ACC112 (cell line): ENCODE data around the gene ACCSL.

Experiments used
- H2AFZ ChIP-seq: fragments of 200-600 bp; sonication (generic); one replicate; pipeline ENCODE4 v1.6.0; 2017; ENCODE audit warnings: antibody characterized with exemption, low read length; ENCODE audit not compliant: unreplicated experiment
- H3K27ac ChIP-seq: fragments of 200-600 bp; sonication (generic); 2 replicates; pipeline ENCODE4 v1.5.1; 2014; ENCODE audit warnings: low read depth, mild to moderate bottlenecking, antibody characterized with exemption, low read length, moderate library complexity
- H3K27me3 ChIP-seq: fragments of 200-600 bp; sonication (generic); 2 replicates; pipeline ENCODE4 v1.6.1; 2014; ENCODE audit warnings: mild to moderate bottlenecking, antibody characterized with exemption, low read length, moderate library complexity, mixed read lengths; ENCODE audit not compliant: insufficient read depth
- H3K36me3 ChIP-seq: fragments of 200-600 bp; sonication (generic); 2 replicates; pipeline ENCODE4 v1.6.1; 2016; ENCODE audit warnings: mild to moderate bottlenecking, antibody characterized with exemption, low read length, moderate library complexity, mixed read lengths; ENCODE audit not compliant: insufficient read depth
- H3K4me1 ChIP-seq: fragments of 200-600 bp; sonication (generic); one replicate; pipeline ENCODE4 v1.6.1; 2016; ENCODE audit warnings: low read length, mixed read lengths; ENCODE audit not compliant: insufficient read depth, unreplicated experiment, control insufficient read depth
- H3K4me3 ChIP-seq: fragments of 200-600 bp; sonication (generic); 2 replicates; pipeline ENCODE4 v1.5.1; 2014; ENCODE audit warnings: mild to moderate bottlenecking, low read depth, low read length
- H3K79me2 ChIP-seq: fragments of 200-600 bp; sonication (generic); one replicate; pipeline ENCODE4 v1.6.0; 2016; ENCODE audit warnings: low read length; ENCODE audit not compliant: control insufficient read depth, unreplicated experiment, insufficient read depth

Gene ACCSL

GRCh38 chr11:44008088-44008501, 39.7 kb upstream of the ACCSL start:
- Histone ChIP-seq H2AFZ (no peak overlapping the region), H3K36me3 (no peaks in the 10 kb centered on the region), H3K4me1 (peaks cover 17% of the 10 kb centered on the region), H3K79me2 (no peaks in the 10 kb centered on the region), H3K4me3 (no peak overlapping the region), H3K27ac (no peak overlapping the region), H3K27me3 (no peaks in the 10 kb centered on the region)

- Histone ChIP-seq H3K27ac (no peak overlapping the region), H3K27me3 (no peaks in the 10 kb centered on the region), H2AFZ (no peak overlapping the region), H3K4me3 (no peak overlapping the region), H3K79me2 (no peaks in the 10 kb centered on the region), H3K36me3 (no peaks in the 10 kb centered on the region), H3K4me1 (peaks cover 17% of the 10 kb centered on the region)
Measured at GRCh38 chr11:44008698-44009097, 39.1 kb upstream of the ACCSL start.

- no peaks in the 10 kb centered on the region for H3K79me2 ChIP-seq
- H3K27me3 ChIP-seq: no peaks in the 10 kb centered on the region
- H3K27ac ChIP-seq: no peak overlapping the region
- peaks cover 34% of the 10 kb centered on the region for H3K4me1 ChIP-seq
- no peaks in the 10 kb centered on the region for H3K36me3 ChIP-seq
- H3K4me3 ChIP-seq: no peak overlapping the region
- no peak overlapping the region for H2AFZ ChIP-seq
Measured at GRCh38 chr11:44010789-44011251, 37.0 kb upstream of the ACCSL start.

DNA sequence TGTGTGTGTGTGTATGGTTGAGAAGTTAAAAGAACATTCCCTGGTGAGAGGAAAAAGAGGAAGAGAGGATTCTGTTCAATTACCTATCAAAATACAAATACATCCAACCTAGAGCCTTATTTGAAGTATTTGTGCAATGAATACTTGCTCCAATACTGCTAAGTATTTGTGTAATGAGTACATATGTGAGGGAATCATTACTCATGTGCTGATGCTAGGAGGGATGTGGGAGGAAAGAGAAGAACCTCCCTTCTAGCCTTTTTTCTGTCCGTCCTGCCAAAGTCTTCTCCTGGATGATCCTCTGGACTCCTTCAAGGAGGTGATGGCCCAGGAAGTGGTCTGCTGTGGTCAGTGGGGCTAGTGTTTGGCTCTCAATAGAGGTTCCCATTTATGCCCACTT, 36.0 kb upstream of the ACCSL start:
- peak overlapping the region; percentile 48 for H3K27ac ChIP-seq
- H3K4me3 ChIP-seq: no peak overlapping the region
- no peaks in the 10 kb centered on the region for H3K27me3 ChIP-seq
- H3K36me3 ChIP-seq: no peaks in the 10 kb centered on the region
- no peaks in the 10 kb centered on the region for H3K79me2 ChIP-seq
- peaks cover 43% of the 10 kb centered on the region for H3K4me1 ChIP-seq
- H2AFZ ChIP-seq: no peak overlapping the region

- peaks cover 58% of the 10 kb centered on the region for H3K4me1 ChIP-seq
- H3K27me3 ChIP-seq: no peaks in the 10 kb centered on the region
- no peaks in the 10 kb centered on the region for H3K36me3 ChIP-seq
- H3K27ac ChIP-seq: no peak overlapping the region
- H3K79me2 ChIP-seq: no peaks in the 10 kb centered on the region
- no peak overlapping the region for H3K4me3 ChIP-seq
- no peak overlapping the region for H2AFZ ChIP-seq
Measured at GRCh38 chr11:44014968-44015623, 32.7 kb upstream of the ACCSL start.

GRCh38 chr11:44015624-44016007, 32.2 kb upstream of the ACCSL start:
- Histone ChIP-seq H3K27ac (peak overlapping the region; percentile 40; the same call in 1 of the 2 replicates), H3K4me1 (peaks cover 56% of the 10 kb centered on the region), H3K27me3 (no peaks in the 10 kb centered on the region), H3K4me3 (no peak overlapping the region), H3K79me2 (no peaks in the 10 kb centered on the region), H3K36me3 (no peaks in the 10 kb centered on the region), H2AFZ (no peak overlapping the region)

- peak overlapping the region; percentile 30; the same call in 1 of the 2 replicates for H3K4me3 ChIP-seq
- no peaks in the 10 kb centered on the region for H3K79me2 ChIP-seq
- no peak overlapping the region for H2AFZ ChIP-seq
- H3K27me3 ChIP-seq: no peaks in the 10 kb centered on the region
- peaks cover 51% of the 10 kb centered on the region for H3K4me1 ChIP-seq
- peak overlapping the region; percentile 40; the same call in 1 of the 2 replicates for H3K27ac ChIP-seq
- H3K36me3 ChIP-seq: no peaks in the 10 kb centered on the region
Measured at GRCh38 chr11:44016131-44016530, 31.6 kb upstream of the ACCSL start.

DNA sequence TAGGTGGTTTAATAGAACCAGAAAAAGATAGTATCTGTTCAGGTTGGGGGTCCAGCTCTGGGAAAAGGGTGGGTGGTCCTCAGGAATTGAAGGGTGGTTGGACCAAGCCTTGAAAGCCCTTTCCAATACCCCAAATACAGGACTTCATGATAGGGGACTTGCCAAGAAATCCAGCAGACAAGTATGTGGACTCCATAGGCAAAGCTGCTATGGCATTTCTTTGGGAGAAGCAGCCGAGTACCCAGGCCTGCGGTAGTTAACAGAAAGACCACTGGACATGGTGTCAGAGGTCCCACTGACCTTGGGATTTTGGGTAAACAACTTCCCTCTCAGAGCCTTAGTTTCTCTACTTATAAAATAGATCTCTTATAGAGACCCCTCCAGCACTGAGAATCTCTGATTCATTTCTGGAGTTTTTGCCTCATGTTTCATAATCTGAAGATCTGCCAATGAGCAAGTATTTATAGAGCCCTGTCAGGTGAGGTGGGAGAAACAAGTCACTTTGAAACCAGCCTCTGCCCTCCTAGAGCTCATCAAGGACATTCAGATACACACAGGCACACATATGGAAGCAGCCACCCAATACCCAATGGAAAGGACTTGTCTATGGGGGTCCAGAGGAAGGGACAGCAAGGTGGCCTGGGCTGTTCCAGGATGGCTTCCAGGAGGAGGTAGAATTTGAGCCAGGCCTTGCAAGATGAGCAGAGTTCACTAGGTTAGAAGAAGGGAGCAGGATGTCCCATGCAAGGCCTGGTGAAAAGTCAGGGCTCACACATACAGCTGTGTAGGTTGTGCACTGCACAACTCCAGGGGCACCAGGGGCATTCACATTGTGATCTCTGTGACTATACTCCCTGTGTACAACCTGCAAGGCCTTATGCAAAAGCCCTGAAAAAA, 31.0 kb upstream of the ACCSL start:
- peaks cover 44% of the 10 kb centered on the region for H3K4me1 ChIP-seq
- H3K27ac ChIP-seq: peak overlapping the region; percentile 22; the same call in 1 of the 2 replicates
- H3K79me2 ChIP-seq: no peaks in the 10 kb centered on the region
- no peaks in the 10 kb centered on the region for H3K36me3 ChIP-seq
- no peaks in the 10 kb centered on the region; the same call in 1 of the 2 replicates for H3K27me3 ChIP-seq
- H3K4me3 ChIP-seq: peak overlapping the region; percentile 30; the same call in 1 of the 2 replicates
- H2AFZ ChIP-seq: no peak overlapping the region

DNA sequence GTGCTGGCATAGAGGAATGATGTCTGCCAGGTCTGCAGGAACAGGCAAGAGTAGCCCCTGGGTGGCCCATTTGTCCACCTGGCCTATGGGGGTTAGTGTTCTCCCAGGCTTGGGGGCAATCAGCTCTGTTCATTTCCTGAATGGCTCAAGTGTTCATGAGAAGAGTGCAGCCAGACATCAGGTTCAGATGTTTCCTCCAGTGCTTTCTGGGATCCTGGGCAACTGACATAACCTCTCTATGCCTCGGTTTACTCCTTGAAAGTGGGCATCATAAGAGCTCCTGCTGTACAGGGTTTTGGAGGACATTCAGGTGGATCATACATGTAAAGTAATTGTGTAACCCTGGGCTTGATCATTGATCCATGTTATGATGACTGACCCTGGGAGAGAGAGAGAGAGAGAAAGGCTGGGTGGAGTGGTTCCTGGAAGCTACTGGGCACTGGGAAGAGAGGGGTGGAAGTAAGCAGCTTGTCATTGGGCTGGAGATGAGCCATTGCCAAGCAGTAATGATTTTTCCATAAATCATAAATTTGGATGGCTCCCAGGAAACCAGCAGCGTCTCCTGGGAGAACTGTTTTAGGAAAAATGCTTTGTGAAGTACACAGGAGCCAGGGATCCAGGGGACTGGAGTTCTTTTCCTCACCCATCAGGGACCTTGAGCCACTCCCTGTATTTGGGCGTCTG, 30.2 kb upstream of the ACCSL start:
- Histone ChIP-seq H3K36me3 (no peaks in the 10 kb centered on the region), H3K27ac (no peak overlapping the region; the same call in 1 of the 2 replicates), H3K4me1 (peaks cover 41% of the 10 kb centered on the region), H2AFZ (no peak overlapping the region), H3K27me3 (peaks cover 4% of the 10 kb centered on the region; the same call in 1 of the 2 replicates), H3K4me3 (no peak overlapping the region), H3K79me2 (no peaks in the 10 kb centered on the region)

- Histone ChIP-seq H3K4me3 (no peak overlapping the region), H3K4me1 (peaks cover 41% of the 10 kb centered on the region), H3K36me3 (no peaks in the 10 kb centered on the region), H3K27me3 (peaks cover 7% of the 10 kb centered on the region; the same call in 1 of the 2 replicates), H2AFZ (no peak overlapping the region), H3K27ac (no peak overlapping the region; the same call in 1 of the 2 replicates), H3K79me2 (no peaks in the 10 kb centered on the region)
Measured at GRCh38 chr11:44018127-44018521, 29.7 kb upstream of the ACCSL start.
